ENCODE results near the gene GPR151. TPM values are rescaled to one million over a fixed set of nuclear protein-coding genes. Genes with fewer than 3 reads are reported as not detected.

The GPR151 gene
- total and polyA plus RNA-seq, 2 of the 8 experiments (the other 6 are each of a cell fraction or from before 2014, with no cell fraction given) = 0.03 TPM; not detected in 1

DNA sequence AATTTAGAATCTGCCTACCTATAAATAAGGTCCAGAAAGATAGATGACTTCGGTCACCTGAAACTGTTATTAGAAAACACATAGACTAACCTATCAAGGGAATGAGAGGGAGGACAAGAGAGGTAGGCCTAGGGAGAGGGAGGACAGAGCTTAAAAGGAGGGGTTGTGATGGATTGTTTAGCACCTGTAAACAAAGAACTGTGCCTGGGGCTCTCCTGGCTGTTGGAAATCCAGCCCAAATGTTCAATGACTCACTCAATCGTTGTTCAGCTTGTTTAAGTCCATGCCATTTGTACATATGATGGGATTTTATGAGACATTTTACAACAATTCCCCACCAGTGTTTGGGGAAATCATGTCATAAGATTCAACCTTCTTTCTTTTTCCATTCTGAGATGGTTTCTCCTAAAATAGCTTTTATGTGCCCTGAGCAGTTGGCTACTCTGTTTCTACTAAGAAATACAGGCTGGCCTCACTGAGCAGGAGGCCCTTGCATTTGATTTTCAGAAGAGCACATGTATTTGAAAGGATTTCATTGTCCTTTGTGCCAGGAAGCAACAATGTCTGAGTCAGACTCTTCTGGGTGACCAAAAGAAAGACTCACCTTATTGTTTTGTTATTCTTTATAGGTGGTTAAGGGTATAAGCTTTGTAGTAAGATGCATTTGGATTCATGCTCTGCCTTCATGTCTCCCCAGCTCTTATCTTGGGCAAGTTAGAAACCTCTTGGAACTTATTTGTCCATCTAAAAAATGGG, 48.2 kb upstream of the GPR151 start:
- Histone ChIP-seq H3K79me1 (ENCODE audit: low read depth, low read length) (no peaks in the 10 kb centered on the region), H4K8ac (ENCODE audit: extremely low read depth, insufficient read depth, low read length) (no peak overlapping the region), H4K20me1 (replicated peaks in 1 of 2; ENCODE audit: control insufficient read depth in 1 of 2, insufficient read depth in 2 of 2, low read length in 2 of 2) (no peaks in the 10 kb centered on the region), H3K36me3 (ENCODE audit: control insufficient read depth in 2 of 4, insufficient read depth in 4 of 4, low read length in 3 of 4) (no peaks in the 10 kb centered on the region), H2BK20ac (ENCODE audit: low read length) (no peak overlapping the region), H2AFZ (ENCODE audit: low read length) (no peak overlapping the region; the same call in 1 of the 2 replicates), H3K4me1 (replicated peaks in 1 of 4; ENCODE audit: control insufficient read depth in 3 of 4, insufficient read depth in 4 of 4, low read length in 3 of 4) (peaks cover 2 to 11% (median 5%) of the 10 kb centered on the region in 4 experiments; a peak in 5 of 7 replicates), H3K9me3 (ENCODE audit: insufficient read depth in 2 of 2, low read depth in 1 of 2, low read length in 1 of 2) (no peaks in the 10 kb centered on the region), H2BK12ac (ENCODE audit: low read depth, low read length) (no peak overlapping the region), H3K23me2 (ENCODE audit: low read depth, low read length) (no peaks in the 10 kb centered on the region; the same call in none of the 2 replicates), H4K5ac (ENCODE audit: insufficient read length, low read depth, low read length) (no peak overlapping the region), H3K9ac (replicated peaks in 1 of 4; ENCODE audit: extremely low read depth in 1 of 4, low read depth in 3 of 4, low read length in 3 of 4) (no peak overlapping the region), H3K4ac (replicated peaks; ENCODE audit: insufficient read length, low read depth, low read length) (no peak overlapping the region), H2AK5ac (ENCODE audit: low read depth, low read length) (no peak overlapping the region), H3K23ac (ENCODE audit: insufficient read length) (no peak overlapping the region), H3K4me3 (ENCODE audit: extremely low read depth in 1 of 4, insufficient read depth in 2 of 4, low read depth in 3 of 4, low read length in 4 of 4) (no peak overlapping the region), H4K91ac (replicated peaks; ENCODE audit: insufficient read length, low read length) (no peak overlapping the region), H2BK15ac (ENCODE audit: low read length) (no peak overlapping the region; the same call in 1 of the 2 replicates), H3K79me2 (ENCODE audit: control insufficient read depth in 1 of 2, insufficient read depth in 2 of 2, low read length in 2 of 2) (no peaks in the 10 kb centered on the region), H3K56ac (replicated peaks; ENCODE audit: insufficient read length, low read depth, low read length) (no peak overlapping the region), H3K27me3 (replicated peaks in 1 of 4; ENCODE audit: control insufficient read depth in 3 of 4, extremely low read depth in 1 of 4, insufficient read depth in 3 of 4, low read length in 3 of 4) (no peaks in the 10 kb centered on the region), H3K14ac (ENCODE audit: insufficient read length) (no peak overlapping the region), H3K4me2 (ENCODE audit: insufficient read depth in 1 of 2, low read depth in 2 of 2, low read length in 2 of 2) (no peak overlapping the region), H2BK120ac (replicated peaks; ENCODE audit: low read depth, low read length) (no peak overlapping the region), H2BK5ac (ENCODE audit: low read depth, low read length) (no peak overlapping the region), H3K27ac (ENCODE audit: low read depth, low read length) (no peak overlapping the region), H3K18ac (ENCODE audit: extremely low read depth, low read length) (no peak overlapping the region)
- ChIA-PET CTCF (ENCODE audit: partially characterized antibody) (interaction anchor here (0.7 to 1.5 kb wide), 10 partner anchors 8 to 483 kb away, joined by 3 to 12 read pairs (median 4); no protein-coding TSS in a partner anchor), POLR2A (ENCODE audit: partially characterized antibody) (no interaction called here)
- WGBS, 2 experiments (ENCODE audit: extremely low coverage in 1 of 2, insufficient coverage in 1 of 2, insufficient read length in 1 of 2, insufficient replicate concordance in 2 of 2, low coverage in 1 of 2, low lambda C conversion rate in 2 of 2, missing lambda C conversion rate in 1 of 2) = 89% methylated on average over 2 of the region's 2 CpGs; no CpG with 5 or more reads in 1 of the 2 experiments
- TF ChIP-seq HDAC6 (IDR thresholded peaks at IDR 0.05; ENCODE audit: low read depth, low read length) = no peak
- TF ChIP-seq ASH2L (IDR thresholded peaks at IDR 0.05; ENCODE audit: low read length) = no peak
- TF ChIP-seq SP2 (IDR thresholded peaks at IDR 0.05; ENCODE audit: low read length) = no peak
- no peak for TF ChIP-seq CBX8 (IDR thresholded peaks at IDR 0.05; ENCODE audit: borderline replicate concordance, low read depth, low read length)
- TF ChIP-seq, protein P1, sequence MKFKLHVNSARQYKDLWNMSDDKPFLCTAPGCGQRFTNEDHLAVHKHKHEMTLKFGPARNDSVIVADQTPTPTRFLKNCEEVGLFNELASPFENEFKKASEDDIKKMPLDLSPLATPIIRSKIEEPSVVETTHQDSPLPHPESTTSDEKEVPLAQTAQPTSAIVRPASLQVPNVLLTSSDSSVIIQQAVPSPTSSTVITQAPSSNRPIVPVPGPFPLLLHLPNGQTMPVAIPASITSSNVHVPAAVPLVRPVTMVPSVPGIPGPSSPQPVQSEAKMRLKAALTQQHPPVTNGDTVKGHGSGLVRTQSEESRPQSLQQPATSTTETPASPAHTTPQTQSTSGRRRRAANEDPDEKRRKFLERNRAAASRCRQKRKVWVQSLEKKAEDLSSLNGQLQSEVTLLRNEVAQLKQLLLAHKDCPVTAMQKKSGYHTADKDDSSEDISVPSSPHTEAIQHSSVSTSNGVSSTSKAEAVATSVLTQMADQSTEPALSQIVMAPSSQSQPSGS (IDR thresholded peaks at IDR 0.05; ENCODE audit: low read length) = no peak
- no peak for FAIRE-seq
- no peak for DNase-seq (ENCODE audit: low read depth in 1 of 2, low spot score in 2 of 2)
